ENCODE measurements around the gene PNMT. TPM values are rescaled to one million over a fixed set of nuclear protein-coding genes. Genes with fewer than 3 reads are reported as not detected.

Gene PNMT
- total and polyA plus RNA-seq, 2 of the 13 experiments (the other 11 are each of a cell fraction or from before 2014, with no cell fraction given) = 0.25 TPM; not detected in 1

DNA sequence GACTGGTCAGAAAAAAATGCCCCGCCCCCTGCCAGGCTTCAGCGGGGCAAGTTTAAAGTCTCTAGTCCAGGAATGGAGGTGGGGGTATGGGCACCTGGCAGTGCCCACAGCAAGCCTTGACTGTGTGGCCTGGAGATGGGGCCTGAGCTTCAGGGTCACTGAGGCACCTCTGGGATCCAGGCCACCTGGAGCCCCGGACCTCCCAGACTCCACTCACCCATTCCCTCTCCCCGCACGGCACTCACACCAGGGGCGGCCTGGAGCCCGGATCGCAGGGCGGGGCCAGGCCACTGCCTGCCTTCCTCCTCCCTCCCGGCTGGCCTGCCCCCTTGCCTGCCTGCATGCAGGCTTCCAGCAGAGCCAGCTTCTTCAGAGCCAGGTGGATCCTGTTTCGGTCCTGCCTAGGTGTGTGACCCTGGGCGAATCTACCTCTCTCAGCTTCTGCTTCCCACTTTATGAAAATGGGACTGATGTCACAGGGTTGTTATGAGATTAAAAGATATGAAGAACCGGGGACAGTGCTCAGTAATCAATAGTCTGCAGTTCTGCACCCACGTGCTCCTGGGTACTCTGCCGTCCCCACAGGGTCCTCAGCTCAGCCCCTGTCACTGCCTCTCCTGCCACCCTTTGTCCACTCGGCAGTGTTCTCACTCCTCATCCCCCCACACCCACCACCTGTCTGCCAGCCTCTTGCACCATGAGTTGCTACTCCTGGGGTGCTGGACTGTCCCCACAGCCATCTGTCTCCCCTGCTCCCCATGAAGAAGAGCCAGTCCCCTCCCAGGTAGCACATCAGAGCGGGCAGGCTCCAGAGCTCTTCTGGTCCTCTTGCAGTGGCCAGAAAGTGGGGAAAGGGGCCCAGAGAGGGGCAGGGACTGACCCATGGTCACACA is 4.3 kb upstream of the PNMT start (continued):
- TF ChIP-seq, protein P1, sequence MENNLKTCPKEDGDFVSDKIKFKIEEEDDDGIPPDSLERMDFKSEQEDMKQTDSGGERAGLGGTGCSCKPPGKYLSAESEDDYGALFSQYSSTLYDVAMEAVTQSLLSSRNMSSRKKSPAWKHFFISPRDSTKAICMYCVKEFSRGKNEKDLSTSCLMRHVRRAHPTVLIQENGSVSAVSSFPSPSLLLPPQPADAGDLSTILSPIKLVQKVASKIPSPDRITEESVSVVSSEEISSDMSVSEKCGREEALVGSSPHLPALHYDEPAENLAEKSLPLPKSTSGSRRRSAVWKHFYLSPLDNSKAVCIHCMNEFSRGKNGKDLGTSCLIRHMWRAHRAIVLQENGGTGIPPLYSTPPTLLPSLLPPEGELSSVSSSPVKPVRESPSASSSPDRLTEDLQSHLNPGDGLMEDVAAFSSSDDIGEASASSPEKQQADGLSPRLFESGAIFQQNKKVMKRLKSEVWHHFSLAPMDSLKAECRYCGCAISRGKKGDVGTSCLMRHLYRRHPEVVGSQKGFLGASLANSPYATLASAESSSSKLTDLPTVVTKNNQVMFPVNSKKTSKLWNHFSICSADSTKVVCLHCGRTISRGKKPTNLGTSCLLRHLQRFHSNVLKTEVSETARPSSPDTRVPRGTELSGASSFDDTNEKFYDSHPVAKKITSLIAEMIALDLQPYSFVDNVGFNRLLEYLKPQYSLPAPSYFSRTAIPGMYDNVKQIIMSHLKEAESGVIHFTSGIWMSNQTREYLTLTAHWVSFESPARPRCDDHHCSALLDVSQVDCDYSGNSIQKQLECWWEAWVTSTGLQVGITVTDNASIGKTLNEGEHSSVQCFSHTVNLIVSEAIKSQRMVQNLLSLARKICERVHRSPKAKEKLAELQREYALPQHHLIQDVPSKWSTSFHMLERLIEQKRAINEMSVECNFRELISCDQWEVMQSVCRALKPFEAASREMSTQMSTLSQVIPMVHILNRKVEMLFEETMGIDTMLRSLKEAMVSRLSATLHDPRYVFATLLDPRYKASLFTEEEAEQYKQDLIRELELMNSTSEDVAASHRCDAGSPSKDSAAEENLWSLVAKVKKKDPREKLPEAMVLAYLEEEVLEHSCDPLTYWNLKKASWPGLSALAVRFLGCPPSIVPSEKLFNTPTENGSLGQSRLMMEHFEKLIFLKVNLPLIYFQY (CRISPR knock-in tag; IDR thresholded peaks at IDR 0.05; ENCODE audit: borderline replicate concordance) = no peak
- TF ChIP-seq ARNT2 (CRISPR knock-in tag; IDR thresholded peaks at IDR 0.05; ENCODE audit: low read depth) (no peak; the same call in 1 of the 2 replicates), GLI4 (CRISPR knock-in tag; IDR thresholded peaks at IDR 0.05; ENCODE audit: borderline replicate concordance) (0 out of 2 replicates have a peak, but pooled peaks have one; percentile 41), ZNF3 (CRISPR knock-in tag; IDR thresholded peaks at IDR 0.05) (no peak), ZNF766 (CRISPR knock-in tag; IDR thresholded peaks at IDR 0.05; ENCODE audit: borderline replicate concordance) (no peak), HDAC6 (IDR thresholded peaks at IDR 0.05; ENCODE audit: low read depth, low read length) (no peak), HCFC1 (IDR thresholded peaks at IDR 0.05; ENCODE audit: low read depth, low read length) (no peak), ASH2L (IDR thresholded peaks at IDR 0.05; ENCODE audit: insufficient read length, low read depth, low read length) (no peak)
- TF ChIP-seq, protein P2, sequence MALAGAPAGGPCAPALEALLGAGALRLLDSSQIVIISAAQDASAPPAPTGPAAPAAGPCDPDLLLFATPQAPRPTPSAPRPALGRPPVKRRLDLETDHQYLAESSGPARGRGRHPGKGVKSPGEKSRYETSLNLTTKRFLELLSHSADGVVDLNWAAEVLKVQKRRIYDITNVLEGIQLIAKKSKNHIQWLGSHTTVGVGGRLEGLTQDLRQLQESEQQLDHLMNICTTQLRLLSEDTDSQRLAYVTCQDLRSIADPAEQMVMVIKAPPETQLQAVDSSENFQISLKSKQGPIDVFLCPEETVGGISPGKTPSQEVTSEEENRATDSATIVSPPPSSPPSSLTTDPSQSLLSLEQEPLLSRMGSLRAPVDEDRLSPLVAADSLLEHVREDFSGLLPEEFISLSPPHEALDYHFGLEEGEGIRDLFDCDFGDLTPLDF (CRISPR knock-in tag; IDR thresholded peaks at IDR 0.05) = no peak
- TF ChIP-seq, protein P3, sequence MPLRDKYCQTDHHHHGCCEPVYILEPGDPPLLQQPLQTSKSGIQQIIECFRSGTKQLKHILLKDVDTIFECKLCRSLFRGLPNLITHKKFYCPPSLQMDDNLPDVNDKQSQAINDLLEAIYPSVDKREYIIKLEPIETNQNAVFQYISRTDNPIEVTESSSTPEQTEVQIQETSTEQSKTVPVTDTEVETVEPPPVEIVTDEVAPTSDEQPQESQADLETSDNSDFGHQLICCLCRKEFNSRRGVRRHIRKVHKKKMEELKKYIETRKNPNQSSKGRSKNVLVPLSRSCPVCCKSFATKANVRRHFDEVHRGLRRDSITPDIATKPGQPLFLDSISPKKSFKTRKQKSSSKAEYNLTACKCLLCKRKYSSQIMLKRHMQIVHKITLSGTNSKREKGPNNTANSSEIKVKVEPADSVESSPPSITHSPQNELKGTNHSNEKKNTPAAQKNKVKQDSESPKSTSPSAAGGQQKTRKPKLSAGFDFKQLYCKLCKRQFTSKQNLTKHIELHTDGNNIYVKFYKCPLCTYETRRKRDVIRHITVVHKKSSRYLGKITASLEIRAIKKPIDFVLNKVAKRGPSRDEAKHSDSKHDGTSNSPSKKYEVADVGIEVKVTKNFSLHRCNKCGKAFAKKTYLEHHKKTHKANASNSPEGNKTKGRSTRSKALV (CRISPR knock-in tag; IDR thresholded peaks at IDR 0.05) = no peak
- TF ChIP-seq, protein P4, sequence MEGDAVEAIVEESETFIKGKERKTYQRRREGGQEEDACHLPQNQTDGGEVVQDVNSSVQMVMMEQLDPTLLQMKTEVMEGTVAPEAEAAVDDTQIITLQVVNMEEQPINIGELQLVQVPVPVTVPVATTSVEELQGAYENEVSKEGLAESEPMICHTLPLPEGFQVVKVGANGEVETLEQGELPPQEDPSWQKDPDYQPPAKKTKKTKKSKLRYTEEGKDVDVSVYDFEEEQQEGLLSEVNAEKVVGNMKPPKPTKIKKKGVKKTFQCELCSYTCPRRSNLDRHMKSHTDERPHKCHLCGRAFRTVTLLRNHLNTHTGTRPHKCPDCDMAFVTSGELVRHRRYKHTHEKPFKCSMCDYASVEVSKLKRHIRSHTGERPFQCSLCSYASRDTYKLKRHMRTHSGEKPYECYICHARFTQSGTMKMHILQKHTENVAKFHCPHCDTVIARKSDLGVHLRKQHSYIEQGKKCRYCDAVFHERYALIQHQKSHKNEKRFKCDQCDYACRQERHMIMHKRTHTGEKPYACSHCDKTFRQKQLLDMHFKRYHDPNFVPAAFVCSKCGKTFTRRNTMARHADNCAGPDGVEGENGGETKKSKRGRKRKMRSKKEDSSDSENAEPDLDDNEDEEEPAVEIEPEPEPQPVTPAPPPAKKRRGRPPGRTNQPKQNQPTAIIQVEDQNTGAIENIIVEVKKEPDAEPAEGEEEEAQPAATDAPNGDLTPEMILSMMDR (CRISPR knock-in tag; IDR thresholded peaks at IDR 0.05) = no peak
